GM18499 (cell line): Measurements from ENCODE around the gene SLC6A11.

Experiments
- ATAC-seq: cut with Tn5 transposase; IDR thresholded peaks from one replicate; pipeline ENCODE4 v1.9.1; 2021; ENCODE audit warnings: moderate number of reproducible peaks; ENCODE audit not compliant: insufficient read depth, unreplicated experiment

Gene SLC6A11

DNA sequence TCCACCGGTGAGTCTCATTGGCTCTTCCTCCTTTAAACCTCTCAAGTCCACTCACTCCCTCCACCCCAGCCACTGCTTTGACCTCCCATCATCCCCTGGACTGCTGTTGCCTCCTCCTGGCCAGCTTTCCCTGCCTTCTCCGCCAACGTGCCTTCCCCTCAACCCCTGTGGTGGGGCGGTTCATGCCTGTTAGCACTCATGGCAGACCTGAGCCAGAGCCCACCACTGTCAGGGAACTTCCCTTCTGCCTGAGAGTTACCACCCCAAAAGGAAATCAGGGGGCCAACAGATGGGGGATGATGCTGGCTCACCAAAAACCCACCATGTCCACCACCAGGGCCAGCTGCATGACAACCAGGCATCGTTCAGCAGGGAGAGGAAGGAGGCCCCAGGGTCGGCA lies 132.3 kb downstream of the SLC6A11 start:
- ATAC-seq: no peak

- ATAC-seq: no peak
These were observed 133.2 kb downstream of the SLC6A11 start for GRCh38 chr3:10949197-10949596.

- no peak for ATAC-seq
These were observed 134.7 kb downstream of the SLC6A11 start for GRCh38 chr3:10950476-10951294.

- ATAC-seq: no peak
These were observed 135.4 kb downstream of the SLC6A11 start for GRCh38 chr3:10951295-10951926.

DNA sequence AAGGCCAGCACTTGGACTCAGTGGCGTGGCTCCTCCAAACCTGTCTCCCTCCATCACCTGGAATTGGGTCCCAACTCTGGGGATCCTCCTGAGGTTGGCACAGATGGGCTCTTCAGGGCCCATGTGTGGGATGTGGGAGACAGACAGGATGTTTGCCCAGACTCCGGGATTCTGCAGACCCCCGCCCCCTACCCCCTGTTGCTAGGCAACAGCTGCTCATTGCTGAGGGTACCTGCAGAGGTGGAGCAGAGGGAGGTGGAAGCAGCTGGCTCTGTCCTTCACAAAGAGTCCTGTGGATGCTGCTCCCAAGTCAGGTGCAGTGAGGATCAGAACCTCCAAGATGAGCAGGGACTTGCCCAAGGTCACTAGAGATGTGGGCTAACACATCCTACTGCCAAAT lies 136.5 kb downstream of the SLC6A11 start:
- no peak for ATAC-seq

DNA sequence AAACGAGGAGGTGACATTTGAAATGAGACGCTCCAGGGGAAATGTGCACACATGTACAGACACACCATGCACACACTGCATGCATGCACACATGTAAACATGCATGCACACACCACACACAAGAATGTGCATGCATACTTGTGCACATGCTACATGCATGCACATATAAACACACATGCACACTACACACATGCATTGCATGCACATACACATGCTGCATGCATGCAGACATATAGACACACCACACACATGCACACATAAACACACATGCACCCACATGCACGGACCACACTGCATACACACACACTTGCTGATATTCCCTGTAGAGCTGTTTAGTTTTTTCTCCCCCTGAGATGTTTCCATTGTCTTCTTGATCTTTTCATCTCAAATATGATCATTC lies 138.7 kb downstream of the SLC6A11 start:
- no peak for ATAC-seq

DNA sequence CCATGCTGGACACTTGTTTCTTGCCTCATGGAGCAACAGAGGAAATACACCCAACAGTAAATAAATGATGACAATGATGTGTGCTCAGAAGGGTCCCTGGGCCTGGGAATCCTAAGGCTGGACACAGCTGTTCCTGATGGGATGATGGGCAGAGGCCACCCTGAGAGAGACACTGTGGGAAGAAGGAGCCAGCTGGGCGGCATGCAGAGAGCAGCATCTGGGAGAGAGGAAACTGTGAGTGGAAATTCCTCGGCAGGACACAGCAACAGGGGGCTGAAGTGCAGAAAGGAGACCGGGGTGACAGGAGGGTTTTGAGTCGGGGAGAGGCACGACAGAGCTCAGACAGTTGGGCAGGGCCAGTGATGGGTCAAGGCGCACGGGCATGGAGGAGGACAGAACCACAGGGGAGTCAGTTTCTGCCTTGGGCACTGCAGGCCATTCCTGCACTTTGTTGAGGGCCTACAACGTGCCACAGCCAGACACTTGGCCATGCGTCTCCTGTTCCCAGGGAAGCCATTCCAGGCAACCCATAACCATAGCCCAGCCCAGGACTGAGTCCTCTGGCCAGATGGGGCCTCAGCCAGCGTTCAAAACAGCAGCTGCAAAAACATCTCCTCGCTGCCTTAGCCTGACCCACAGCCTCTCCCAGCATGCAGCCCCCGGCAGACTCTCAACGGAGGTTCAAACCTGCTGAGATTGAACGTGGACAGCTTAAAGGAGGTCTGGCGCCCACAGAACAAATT lies 139.9 kb downstream of the SLC6A11 start:
- ATAC-seq: no peak

DNA sequence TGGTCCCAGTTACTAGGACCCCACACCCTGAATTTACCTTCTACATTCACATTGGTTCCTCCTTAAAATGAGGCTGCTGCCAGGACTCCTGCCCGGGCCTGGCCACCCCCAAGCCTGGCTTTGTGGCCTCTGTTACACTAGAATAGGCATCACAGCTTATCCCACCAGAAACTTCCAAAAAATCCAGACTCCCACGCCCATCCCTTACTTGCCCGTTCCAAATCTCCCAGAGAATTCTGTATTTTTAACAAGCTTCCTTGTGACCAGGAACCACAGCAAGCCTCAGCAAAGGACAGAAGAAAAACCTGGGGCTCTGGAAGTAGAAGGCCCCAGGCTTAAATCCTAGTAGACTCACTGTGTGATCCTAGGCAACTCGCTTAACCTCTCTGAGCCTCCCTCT lies 140.5 kb downstream of the SLC6A11 start:
- ATAC-seq: no peak

- ATAC-seq: no peak
These were observed 141.0 kb downstream of the SLC6A11 start for GRCh38 chr3:10956986-10957385.

- ATAC-seq: no peak
These were observed 142.1 kb downstream of the SLC6A11 start for GRCh38 chr3:10957976-10958749.

- no peak for ATAC-seq
These were observed 144.2 kb downstream of the SLC6A11 start for GRCh38 chr3:10960255-10960654.

- no peak for ATAC-seq
These were observed 145.9 kb downstream of the SLC6A11 start for GRCh38 chr3:10961921-10962320.

DNA sequence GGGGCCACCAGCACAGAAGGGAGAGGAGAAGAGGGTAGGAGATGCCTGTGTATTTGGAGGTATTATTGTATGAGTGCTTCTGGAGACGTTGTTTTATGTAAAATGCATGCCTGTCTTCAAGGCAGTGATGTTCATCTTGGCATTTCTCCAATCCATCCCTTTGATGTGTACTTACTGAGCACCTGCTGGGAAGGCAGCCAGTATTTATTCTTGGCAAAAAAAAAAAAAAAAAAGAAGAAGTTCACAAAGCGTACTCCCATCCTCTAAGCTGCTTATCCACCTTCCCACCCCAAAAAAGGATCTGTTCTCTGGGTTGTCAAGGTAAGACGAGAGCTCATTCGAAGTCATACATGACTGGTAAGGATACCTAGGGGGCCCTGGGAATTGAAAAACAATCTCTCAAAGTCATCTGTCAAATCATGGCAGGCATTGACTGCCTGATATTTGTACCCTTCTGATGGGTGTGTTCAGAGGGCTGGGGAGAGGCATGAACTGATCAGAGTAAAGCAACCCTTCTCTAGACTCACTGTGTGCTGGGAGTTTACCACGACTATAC lies 146.5 kb downstream of the SLC6A11 start:
- ATAC-seq: no peak

- ATAC-seq: no peak
These were observed 148.6 kb downstream of the SLC6A11 start for GRCh38 chr3:10964537-10965167.

GRCh38 chr3:10968401-10968800 lies 152.4 kb downstream of the SLC6A11 start:
- ATAC-seq: no peak

- no peak for ATAC-seq
These were observed 154.4 kb downstream of the SLC6A11 start for GRCh38 chr3:10970306-10970960.

- no peak for ATAC-seq
These were observed 156.2 kb downstream of the SLC6A11 start for GRCh38 chr3:10972072-10972782.

GRCh38 chr3:10973046-10973595 lies 157.1 kb downstream of the SLC6A11 start:
- no peak for ATAC-seq
